ENCODE data around the gene ZNF747.

Gene ZNF747

GRCh38 chr16:30510376-30510938 lies 24.2 kb downstream of the ZNF747 start:
- no peak for DNase-seq

GRCh38 chr16:30509081-30509765 lies 25.4 kb downstream of the ZNF747 start:
- no peak for DNase-seq

GRCh38 chr16:30503403-30504296 lies 31.0 kb downstream of the ZNF747 start:
- DNase-seq, result no peak

GRCh38 chr16:30499284-30499683 lies 35.4 kb downstream of the ZNF747 start:
- no peak for DNase-seq

- no peak for DNase-seq
Observed at GRCh38 chr16:30494709-30495108, 39.9 kb downstream of the ZNF747 start.

DNA sequence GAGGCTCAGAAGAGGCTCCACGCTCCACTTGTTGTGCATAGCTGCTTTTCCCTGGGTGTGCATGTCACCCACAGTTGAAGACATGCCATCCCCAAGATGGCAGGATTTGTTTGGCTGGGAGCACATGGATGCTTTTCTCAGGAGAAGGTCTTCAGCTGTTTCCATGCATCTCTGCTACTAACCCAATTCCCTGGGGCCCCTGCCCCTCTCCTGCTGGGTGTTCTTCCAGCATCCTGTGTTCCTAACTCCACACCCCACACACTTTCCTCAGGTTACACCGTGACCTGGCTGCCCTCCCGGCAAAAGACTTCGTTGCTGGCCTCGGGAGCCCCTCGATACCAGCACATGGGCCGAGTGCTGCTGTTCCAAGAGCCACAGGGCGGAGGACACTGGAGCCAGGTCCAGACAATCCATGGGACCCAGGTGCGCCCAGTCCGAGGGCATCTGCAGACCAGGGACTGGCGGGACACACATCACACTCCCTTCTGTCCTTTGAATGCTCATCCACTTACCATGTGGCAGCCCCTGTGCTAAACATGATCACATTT lies 40.6 kb downstream of the ZNF747 start:
- no peak for DNase-seq

DNA sequence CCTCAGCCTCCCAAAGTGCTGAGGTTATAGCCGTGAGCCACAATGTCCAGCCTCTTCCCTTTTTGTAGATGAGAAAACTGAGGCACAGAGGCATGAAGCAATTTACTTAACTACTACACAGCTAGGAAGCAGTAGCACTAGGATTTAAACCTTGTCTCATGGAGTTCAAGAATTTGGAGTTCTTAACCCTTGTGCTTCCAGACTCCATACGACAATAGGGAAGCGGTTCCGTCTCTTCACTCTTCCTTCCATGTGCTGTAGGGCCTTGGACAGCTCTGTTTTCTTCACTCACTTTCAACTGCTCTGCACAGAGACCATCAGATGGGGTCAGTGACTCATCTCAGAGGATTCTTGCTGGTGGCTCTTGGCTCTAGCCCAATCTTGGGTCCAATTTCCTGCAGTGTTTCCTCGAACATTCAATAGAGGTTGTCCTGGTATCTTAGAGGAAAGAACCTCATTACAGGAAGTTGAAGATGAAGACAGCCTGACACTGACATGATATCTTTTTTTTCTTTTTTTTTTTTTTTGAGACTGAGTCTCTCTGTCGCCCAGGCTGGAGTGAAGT lies 42.8 kb downstream of the ZNF747 start:
- DNase-seq, result no peak

DNA sequence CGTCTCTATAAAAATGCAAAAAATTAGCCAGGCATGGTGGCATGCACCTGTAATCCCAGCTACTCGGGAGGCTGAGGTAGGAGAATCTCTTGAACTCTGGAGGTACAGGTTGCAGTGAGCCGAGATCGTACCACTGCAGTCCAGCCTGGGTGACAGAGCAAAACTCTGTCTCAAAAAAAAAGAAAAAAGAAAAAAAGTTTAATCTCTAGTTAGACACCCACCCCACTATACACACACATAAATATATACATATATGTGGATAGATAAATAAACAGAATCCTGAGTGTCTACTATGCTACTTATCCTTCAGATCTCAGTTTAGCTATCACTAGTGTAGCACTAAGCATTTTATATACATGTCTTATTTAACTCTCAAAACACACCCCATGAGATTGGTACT lies 43.4 kb downstream of the ZNF747 start:
- DNase-seq, result no peak

DNA sequence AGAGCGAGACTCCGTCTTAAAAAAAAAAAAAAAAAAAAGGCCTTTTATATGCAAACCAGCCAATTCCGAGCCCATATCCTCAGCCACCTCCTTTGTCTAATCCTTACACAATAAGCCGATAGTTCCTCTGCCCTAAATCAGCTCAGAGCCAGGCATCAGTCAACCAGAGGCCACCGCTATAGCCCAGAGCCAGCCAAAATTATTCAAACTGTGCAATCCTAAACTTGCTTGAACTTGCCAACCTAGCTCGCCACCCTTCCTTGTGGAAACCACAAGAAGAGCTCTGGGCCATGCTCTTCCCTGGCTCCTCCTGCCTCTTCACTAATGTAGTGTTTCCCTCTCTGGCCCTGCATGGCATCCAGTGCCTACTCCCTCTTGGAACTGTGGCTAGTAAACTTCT lies 44.4 kb downstream of the ZNF747 start:
- no peak for DNase-seq

- no peak for DNase-seq
Observed at GRCh38 chr16:30488764-30489605, 45.7 kb downstream of the ZNF747 start.

DNA sequence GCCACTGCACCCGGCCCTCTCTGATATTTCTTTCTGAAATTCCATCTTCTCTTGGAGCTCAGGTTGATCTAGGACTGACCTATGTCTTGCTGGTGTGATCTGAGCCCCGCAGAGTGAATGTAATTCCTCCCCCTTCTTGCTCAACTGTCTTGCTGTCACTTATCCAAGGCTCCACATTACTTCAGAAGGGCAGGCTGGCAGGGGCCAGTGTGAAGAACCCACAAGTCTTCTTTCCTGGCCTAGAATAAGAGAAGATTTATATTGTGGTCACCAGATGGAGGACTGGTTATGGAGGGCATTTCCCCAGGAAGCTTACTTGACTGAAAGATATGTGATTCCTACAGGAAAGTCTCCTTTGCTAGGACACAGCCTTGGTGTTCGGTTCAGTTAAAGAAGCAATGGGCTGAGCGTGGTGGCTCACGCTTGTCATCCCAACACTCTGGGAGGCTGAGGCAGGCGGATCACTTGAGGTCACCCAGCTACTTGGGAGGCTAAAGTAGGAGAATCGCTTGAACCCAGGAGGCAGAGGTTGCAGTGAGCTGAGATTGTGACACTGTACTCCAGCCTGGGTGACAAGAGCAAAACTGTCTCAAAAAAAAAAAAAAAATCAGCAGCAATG lies 48.7 kb downstream of the ZNF747 start:
- no peak for DNase-seq

GRCh38 chr16:30484887-30485286 lies 49.8 kb downstream of the ZNF747 start:
- no peak for DNase-seq

- no peak for DNase-seq
Observed at GRCh38 chr16:30482366-30482765, 52.3 kb downstream of the ZNF747 start.

DNA sequence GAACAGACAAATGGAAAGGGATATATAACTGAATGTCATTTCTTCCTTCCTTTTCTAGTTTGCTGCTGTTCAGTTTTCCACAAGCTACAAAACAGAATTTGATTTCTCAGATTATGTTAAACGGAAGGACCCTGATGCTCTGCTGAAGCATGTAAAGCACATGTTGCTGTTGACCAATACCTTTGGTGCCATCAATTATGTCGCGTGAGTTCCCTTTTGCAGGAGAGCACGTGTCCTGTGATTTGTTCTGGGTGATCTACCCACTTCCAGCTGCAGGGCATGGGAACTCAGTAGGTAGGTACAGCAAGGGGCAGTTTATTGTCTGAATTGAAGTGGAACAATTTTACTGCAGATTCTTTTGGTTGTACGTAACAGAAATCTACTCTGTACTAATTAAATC lies 53.3 kb downstream of the ZNF747 start:
- no peak for DNase-seq

All from left hindlimb (tissue), 1 donor.